K562 (cell line): Measurements from ENCODE around the gene ENTREP3. TPM values are rescaled to one million over a fixed set of nuclear protein-coding genes. Genes with fewer than 3 reads are reported as not detected.

Experiments used
- ATAC-seq: fragments of 200-7000 bp; cut with Tn5 transposase; 3 replicates; pipeline ENCODE4 v1.9.1; 2020; ENCODE audit warnings: moderate library complexity
- BruUV-seq: library from RNA; stranded (reverse); fragments of 400-500 nt; replicated peaks from 2 replicates; lab custom pipeline; 2021; lab: Mats Ljungman, UMichigan
- CTCF ChIA-PET: fragments of 300-600 bp; formaldehyde crosslinking; extraction: SDS; loops from one replicate; lab custom pipeline; 2021; ENCODE audit warnings: low intra/inter-chr PET ratio; lab: Yijun Ruan, JAX
- POLR2A ChIA-PET: fragments of 300-600, 350-650 bp; sonication (Branson Sonifier 250); formaldehyde crosslinking; extraction: SDS; loops from one replicate; lab custom pipeline; 2021; ENCODE audit warnings: antibody characterized with exemption, inconsistent platforms; lab: Yijun Ruan, JAX
- DNase-seq, 4 experiments: peaks; one replicate each; pipeline versions ENCODE4 v3.0.0 to v3.0.0-alpha.2; 2011 to 2018; ENCODE audit warnings: low spot score in 3 of 4, mixed read lengths in 3 of 4; ENCODE audit errors: extremely low read depth in 1 of 4
- FAIRE-seq: peaks from 2 replicates; lab custom pipeline; 2011; peaks lifted over from hg19 to GRCh38; lab: Jason Lieb, UNC
- H2AFZ ChIP-seq: 2 replicates; pipeline ENCODE4 v1.6.0; 2011; ENCODE audit warnings: low read depth, low read length, control low read depth, inconsistent platforms
- H3K27ac ChIP-seq: fragments of 200-600 bp; 3 replicates; pipeline ENCODE4 v1.8.0; 2011; ENCODE audit warnings: low read depth, mild to moderate bottlenecking, control low read depth, inconsistent platforms, low read length, moderate library complexity, mixed read lengths; ENCODE audit errors: extremely low read depth
- H3K27me3 ChIP-seq, 2 experiments: fragments of 300-600 bp in 1 of 2; 2 replicates in 1 of 2; 3 replicates in 1 of 2; pipeline versions ENCODE4 v1.6.0 to v1.8.0; 2011; ENCODE audit warnings: inconsistent platforms in 2 of 2, low read length in 2 of 2, mild to moderate bottlenecking in 1 of 2, mixed read lengths in 1 of 2, moderate library complexity in 1 of 2; ENCODE audit not compliant: control insufficient read depth in 2 of 2, insufficient read depth in 2 of 2
- H3K36me3 ChIP-seq: fragments of 300-600 bp; 3 replicates; pipeline ENCODE4 v1.8.0; 2011; ENCODE audit warnings: mild to moderate bottlenecking, low read length, inconsistent platforms; ENCODE audit not compliant: control insufficient read depth, insufficient read depth
- H3K4me1 ChIP-seq, 2 experiments: fragments of 200-600 bp in 1 of 2; replicated peaks in 1 of 2; 2 replicates in 1 of 2; 3 replicates in 1 of 2; pipeline versions ENCODE4 v1.5.1 to v1.8.0; 2011; ENCODE audit warnings: inconsistent platforms in 2 of 2, low read length in 2 of 2, mild to moderate bottlenecking in 1 of 2, mixed read lengths in 1 of 2, moderate library complexity in 1 of 2; ENCODE audit not compliant: control insufficient read depth in 2 of 2, insufficient read depth in 2 of 2
- H3K4me2 ChIP-seq: 2 replicates; pipeline ENCODE4 v1.6.1; 2011; ENCODE audit warnings: low read length, control low read depth, inconsistent platforms, mixed read lengths; ENCODE audit not compliant: insufficient read depth
- H3K4me3 ChIP-seq: fragments of 200-600 bp; sonication (generic), shearing (Covaris generic); 2 replicates; pipeline ENCODE4 v1.5.1; 2016; ENCODE audit warnings: control low read depth, inconsistent platforms
- H3K79me2 ChIP-seq: fragments of 200-600 bp; 3 replicates; pipeline ENCODE4 v1.8.0; 2011; ENCODE audit warnings: low read length, inconsistent platforms; ENCODE audit not compliant: control insufficient read depth, insufficient read depth
- H3K9ac ChIP-seq, 2 experiments: 2 replicates each; pipeline versions ENCODE4 v1.6.0 to v1.6.1; 2011; ENCODE audit warnings: low read depth in 2 of 2, low read length in 2 of 2, control low read depth in 1 of 2, inconsistent platforms in 1 of 2, mild to moderate bottlenecking in 1 of 2, mixed read lengths in 1 of 2; ENCODE audit not compliant: insufficient read depth in 1 of 2
- H3K9me1 ChIP-seq: one replicate; pipeline ENCODE4 v1.6.0; 2011; ENCODE audit warnings: inconsistent platforms, mild to moderate bottlenecking, low read length, moderate library complexity; ENCODE audit not compliant: control insufficient read depth, insufficient read depth
- H3K9me3 ChIP-seq: replicated peaks from 2 replicates; pipeline ENCODE4 v1.5.1; 2011; ENCODE audit warnings: low read depth, low read length, inconsistent platforms; ENCODE audit not compliant: control insufficient read depth, insufficient read depth
- H4K20me1 ChIP-seq: replicated peaks from 2 replicates; pipeline ENCODE4 v1.6.1; 2011; ENCODE audit warnings: low read length, inconsistent platforms, mixed read lengths; ENCODE audit not compliant: control insufficient read depth, insufficient read depth
- ARID1B ChIP-seq: fragments of 450-650 bp; IDR thresholded peaks from 2 replicates; pipeline ENCODE4 v1.6.1; 2016; ENCODE audit warnings: antibody characterized with exemption, mild to moderate bottlenecking, inconsistent platforms
- CXXC5 ChIP-seq: fragments of 250-450 bp; sonication (Bioruptor Pico); IDR thresholded peaks from 2 replicates; pipeline ENCODE4 v1.8.0; 2022; ENCODE audit warnings: inconsistent platforms, mild to moderate bottlenecking, moderate library complexity
- ETV1 ChIP-seq: fragments of 450-650 bp; conservative IDR thresholded peaks from 2 replicates; pipeline ENCODE4 v1.6.1; 2016; ENCODE audit warnings: missing genetic modification characterization, control low read depth, low read depth, missing compliant biosample characterization
- GABPB2 ChIP-seq: fragments of 250-450 bp; sonication (Bioruptor Pico); conservative IDR thresholded peaks from 2 replicates; pipeline ENCODE4 v1.5.1; 2021; ENCODE audit warnings: mild to moderate bottlenecking
- HNRNPL ChIP-seq: fragments of 200-400 bp; formaldehyde crosslinking; IDR thresholded peaks from 2 replicates; pipeline ENCODE4 v1.6.1; 2017; ENCODE audit warnings: low read depth, mild to moderate bottlenecking, low read length
- LARP7 ChIP-seq: fragments of 450-650 bp; IDR thresholded peaks from 2 replicates; pipeline ENCODE4 v1.6.1; 2016
- LCOR ChIP-seq: sonication (generic); formaldehyde crosslinking; IDR thresholded peaks from 2 replicates; pipeline ENCODE4 v1.8.0; 2022; ENCODE audit warnings: mild to moderate bottlenecking, missing genetic modification reagents
- RBFOX2 ChIP-seq: fragments of 200-400 bp; formaldehyde crosslinking; IDR thresholded peaks from 2 replicates; pipeline ENCODE4 v1.6.1; 2017; ENCODE audit warnings: low read depth, mild to moderate bottlenecking, low read length, moderate library complexity
- ZNF699 ChIP-seq: fragments of 250-450 bp; sonication (Bioruptor Pico); IDR thresholded peaks from 2 replicates; pipeline ENCODE4 v1.8.0; 2021; ENCODE audit warnings: mild to moderate bottlenecking, moderate library complexity; ENCODE audit not compliant: insufficient replicate concordance
- WGBS: fragments of 100-300 bp; shearing (Covaris generic); methylation state at CpG from one replicate; pipeline ENCODE4 v1.1.6; 2016; ENCODE audit warnings: low coverage, mixed read lengths; ENCODE audit not compliant: insufficient coverage; ENCODE audit errors: missing lambda C conversion rate; 5-methylcytosine and 5-hydroxymethylcytosine counted together
- in situ Hi-C: fragments of 300-500 bp; cut with MboI; formaldehyde crosslinking; loops from 4 replicates; pipeline ENCODE4 v1.15.0; 2018; ENCODE audit warnings: inconsistent platforms, mixed read lengths
- intact Hi-C: fragments of 100-400 bp; cut with micrococcal nuclease; formaldehyde crosslinking; loops from 2 replicates; pipeline ENCODE4 v1.14.2; 2022
- polyA plus RNA-seq, 8 experiments: library from polyadenylated mRNA; depleted of rRNA in 4 of 8; stranded (reverse) in 5 of 8; unstranded in 3 of 8; fragments of >200 nt; fragmentation: Nextera tagmentation in 2 of 8; fragmentation: Illumina TruSeq in 1 of 8; extraction: Ambion mirVana in 2 of 8; extraction: Trizol in 1 of 8; gene quantifications; 2 replicates each; pipeline versions ENCODE4 v1.2.1 to v1.2.3, GENCODE V29; 2011 to 2014; ENCODE audit warnings: inconsistent platforms in 1 of 8, missing spikeins in 1 of 8
- total RNA-seq, 7 experiments: library from RNA; depleted of rRNA in 6 of 7; stranded (reverse); fragments of >200 nt in 6 of 7; fragmentation: Illumina TruSeq in 2 of 7; extraction: Trizol in 2 of 7; gene quantifications; 2 replicates each; pipeline versions ENCODE4 v1.2.1 to v1.2.3, GENCODE V29; 2011 to 2021; ENCODE audit warnings: low replicate concordance in 1 of 7
- TF ChIP-seq, protein P1 (sequence below): fragments of 250-450 bp; sonication (Bioruptor Pico); IDR thresholded peaks from 2 replicates; pipeline ENCODE4 v1.4.0; 2020
- TF ChIP-seq, protein P2 (sequence below): sonication (generic); formaldehyde crosslinking; IDR thresholded peaks from 2 replicates; pipeline ENCODE4 v1.5.0; 2020; ENCODE audit warnings: missing genetic modification reagents
- TF ChIP-seq, protein P3 (sequence below): sonication (generic); IDR thresholded peaks from 2 replicates; pipeline ENCODE4 v1.6.1; 2016

The ENTREP3 gene
- total and polyA plus RNA-seq, 9 of the 15 experiments (the other 6 are each of a cell fraction or from before 2014, with no cell fraction given), result 1.9 to 41.8 (median 5.9) TPM

DNA sequence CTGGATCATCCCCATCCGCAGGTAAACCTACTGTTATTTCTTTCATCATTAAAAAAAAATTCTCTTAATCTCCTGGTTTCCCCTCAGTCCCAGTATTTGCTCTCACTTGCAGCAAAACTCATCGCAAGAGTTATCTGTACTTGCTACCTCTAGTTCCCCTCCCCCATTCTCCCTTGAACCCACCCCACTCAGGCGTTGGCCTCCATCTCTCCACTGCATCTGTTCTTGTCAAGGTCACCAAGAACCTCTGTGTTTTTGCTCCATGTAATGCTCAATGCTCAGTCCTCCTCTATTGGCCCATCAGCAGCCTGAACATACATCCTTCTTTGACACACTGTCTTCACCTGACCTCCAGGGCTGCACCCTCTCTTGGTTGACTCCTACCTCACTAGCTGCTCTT lies 41.4 kb upstream of the ENTREP3 start (continued):
- TF ChIP-seq, protein P1, sequence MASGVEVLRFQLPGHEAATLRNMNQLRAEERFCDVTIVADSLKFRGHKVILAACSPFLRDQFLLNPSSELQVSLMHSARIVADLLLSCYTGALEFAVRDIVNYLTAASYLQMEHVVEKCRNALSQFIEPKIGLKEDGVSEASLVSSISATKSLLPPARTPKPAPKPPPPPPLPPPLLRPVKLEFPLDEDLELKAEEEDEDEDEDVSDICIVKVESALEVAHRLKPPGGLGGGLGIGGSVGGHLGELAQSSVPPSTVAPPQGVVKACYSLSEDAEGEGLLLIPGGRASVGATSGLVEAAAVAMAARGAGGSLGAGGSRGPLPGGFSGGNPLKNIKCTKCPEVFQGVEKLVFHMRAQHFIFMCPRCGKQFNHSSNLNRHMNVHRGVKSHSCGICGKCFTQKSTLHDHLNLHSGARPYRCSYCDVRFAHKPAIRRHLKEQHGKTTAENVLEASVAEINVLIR, result no peak
- TF ChIP-seq HNRNPL (no peak), GABPB2 (CRISPR knock-in tag) (no peak), RBFOX2 (no peak), ETV1 (tag) (no peak), ZNF699 (no peak), LCOR (no peak), ARID1B (no peak)
- TF ChIP-seq, protein P2, sequence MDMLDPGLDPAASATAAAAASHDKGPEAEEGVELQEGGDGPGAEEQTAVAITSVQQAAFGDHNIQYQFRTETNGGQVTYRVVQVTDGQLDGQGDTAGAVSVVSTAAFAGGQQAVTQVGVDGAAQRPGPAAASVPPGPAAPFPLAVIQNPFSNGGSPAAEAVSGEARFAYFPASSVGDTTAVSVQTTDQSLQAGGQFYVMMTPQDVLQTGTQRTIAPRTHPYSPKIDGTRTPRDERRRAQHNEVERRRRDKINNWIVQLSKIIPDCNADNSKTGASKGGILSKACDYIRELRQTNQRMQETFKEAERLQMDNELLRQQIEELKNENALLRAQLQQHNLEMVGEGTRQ (CRISPR knock-in tag), result no peak

DNA sequence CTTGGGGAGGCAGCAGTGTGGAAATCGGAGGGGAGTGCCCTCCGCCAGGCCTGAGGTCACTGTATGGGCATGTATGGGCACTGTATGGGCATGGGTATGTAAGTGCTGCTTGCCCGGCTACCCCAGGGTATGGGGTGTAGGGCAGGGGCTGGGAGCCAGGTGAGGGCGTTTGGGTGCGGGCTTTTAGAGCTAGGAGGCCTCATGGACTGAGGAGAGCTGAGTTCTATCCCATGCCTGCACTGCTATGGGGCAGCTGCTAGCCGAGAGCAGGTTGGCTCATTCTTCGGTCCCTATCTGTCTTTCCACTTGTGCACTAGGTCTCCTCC lies 40.6 kb upstream of the ENTREP3 start:
- WGBS, result 96% methylated on average over 6 of the region's 7 CpGs
- Histone ChIP-seq H3K4me1 (peaks cover 11 to 43% of the 10 kb centered on the region in 2 experiments; a peak in 4 of 5 replicates), H3K4me2 (no peak overlapping the region), H3K27ac (no peak overlapping the region; the same call in 2 of the 3 replicates), H3K79me2 (peaks cover 29% of the 10 kb centered on the region), H3K27me3 (no peaks in the 10 kb centered on the region), H4K20me1 (no peaks in the 10 kb centered on the region), H3K9me1 (no peaks in the 10 kb centered on the region), H3K9ac (no peak overlapping the region), H3K36me3 (peaks cover 51% of the 10 kb centered on the region), H3K9me3 (no peaks in the 10 kb centered on the region), H3K4me3 (no peak overlapping the region), H2AFZ (no peak overlapping the region)
- FAIRE-seq, result no peak
- ATAC-seq, result no peak
- no TSS peak for BruUV-seq
- no peak for DNase-seq
- ChIA-PET POLR2A (interaction anchor here (0.9 to 1.8 kb wide), 2 partner anchors 12 to 18 kb away, joined by 3 to 8 read pairs; partner anchors contain the start of gene FDPS), CTCF (no interaction called here)
- intact Hi-C loops (no loop called here), in situ Hi-C loops (no loop called here)
- no peak for TF ChIP-seq LARP7
- no peak for TF ChIP-seq CXXC5
- TF ChIP-seq, protein P3, sequence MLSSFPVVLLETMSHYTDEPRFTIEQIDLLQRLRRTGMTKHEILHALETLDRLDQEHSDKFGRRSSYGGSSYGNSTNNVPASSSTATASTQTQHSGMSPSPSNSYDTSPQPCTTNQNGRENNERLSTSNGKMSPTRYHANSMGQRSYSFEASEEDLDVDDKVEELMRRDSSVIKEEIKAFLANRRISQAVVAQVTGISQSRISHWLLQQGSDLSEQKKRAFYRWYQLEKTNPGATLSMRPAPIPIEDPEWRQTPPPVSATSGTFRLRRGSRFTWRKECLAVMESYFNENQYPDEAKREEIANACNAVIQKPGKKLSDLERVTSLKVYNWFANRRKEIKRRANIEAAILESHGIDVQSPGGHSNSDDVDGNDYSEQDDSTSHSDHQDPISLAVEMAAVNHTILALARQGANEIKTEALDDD, result no peak
